Raji (cell line): ENCODE data around the gene GPNMB.

ENCODE experiments used
- POLR2A ChIP-seq: IDR thresholded peaks from 2 replicates; pipeline ENCODE4 v1.6.1; 2011; ENCODE audit warnings: low read depth, low read length, control low read depth; ENCODE audit not compliant: insufficient read depth

Gene GPNMB

DNA sequence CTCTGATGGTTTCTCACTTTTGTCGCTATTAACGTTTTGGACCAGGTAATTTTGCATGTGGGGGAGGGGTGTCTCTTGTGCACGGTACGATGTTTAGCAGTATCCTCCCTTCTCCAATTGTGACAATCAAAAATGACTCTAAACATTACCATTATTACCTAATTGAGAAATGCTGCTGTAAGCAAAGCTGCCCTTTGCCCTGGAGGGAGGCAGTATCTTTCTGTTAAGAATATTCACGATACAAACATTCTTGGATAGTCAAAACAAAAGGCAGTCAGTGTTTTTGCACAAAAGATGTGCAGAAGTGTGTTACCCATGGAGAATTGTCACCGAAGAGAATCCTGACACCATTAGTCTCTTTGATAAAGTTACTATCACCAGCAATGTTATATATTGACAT is 62.2 kb downstream of the GPNMB start:
- TF ChIP-seq POLR2A, result no peak

DNA sequence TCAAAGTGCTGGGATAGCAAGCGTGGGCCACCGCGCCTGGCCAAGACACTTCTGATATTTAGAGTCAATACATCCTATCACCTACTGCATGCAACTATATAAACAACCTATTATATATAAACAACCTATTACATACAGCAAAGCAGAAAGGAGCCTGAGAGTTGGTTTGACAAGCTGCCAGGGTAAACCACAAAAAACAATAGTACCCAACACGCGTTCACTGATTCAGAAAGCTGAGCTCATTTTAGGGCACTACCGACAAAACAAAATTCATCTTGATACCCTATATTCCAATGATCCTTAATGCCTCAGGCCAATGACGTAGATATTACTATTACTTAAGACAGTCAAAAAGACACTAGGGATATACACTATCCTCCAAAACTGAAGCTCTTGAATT is 68.8 kb downstream of the GPNMB start:
- no peak for TF ChIP-seq POLR2A
